A673 (cell line): ENCODE data around the gene DYNLT5. TPM values are rescaled to one million over a fixed set of nuclear protein-coding genes. Genes with fewer than 3 reads are reported as not detected.

Experiments
- Bru-seq: library from RNA; stranded (reverse); fragments of 400-500 nt; gene quantifications from one replicate; lab custom pipeline; 2021; lab: Mats Ljungman, UMichigan
- BruChase-seq, 2 experiments: library from RNA; stranded (reverse); fragments of 400-500 nt; gene quantifications; one replicate each; lab custom pipeline; 2021; lab: Mats Ljungman, UMichigan
- BruUV-seq: library from RNA; stranded (reverse); fragments of 400-500 nt; replicated peaks from 2 replicates; lab custom pipeline; 2021; lab: Mats Ljungman, UMichigan
- CTCF ChIA-PET: fragments of 300-600 bp; sonication (Branson Sonifier 250); formaldehyde crosslinking; loops from one replicate; lab custom pipeline; 2022; ENCODE audit warnings: antibody characterized with exemption; lab: Charles Lee
- POLR2A ChIA-PET: fragments of 300-600 bp; sonication (Branson Sonifier 250); formaldehyde crosslinking; loops from one replicate; lab custom pipeline; 2022; ENCODE audit warnings: antibody characterized with exemption; ENCODE audit not compliant: low non-redundant PET; lab: Charles Lee
- DNase-seq: peaks from one replicate; pipeline ENCODE4 v3.0.0-alpha.2; 2015; ENCODE audit warnings: low spot score
- H3K27ac ChIP-seq: fragments of 200-600 bp; sonication (generic); 2 replicates; pipeline ENCODE4 v1.5.1; 2016; ENCODE audit warnings: mixed run types, low read depth, mild to moderate bottlenecking, mixed read lengths, antibody characterized with exemption, low read length; ENCODE audit not compliant: poor library complexity, severe bottlenecking
- H3K27me3 ChIP-seq: fragments of 200-600 bp; sonication (generic); replicated peaks from 2 replicates; pipeline ENCODE4 v1.6.1; 2017; ENCODE audit warnings: mixed run types, low read depth, mild to moderate bottlenecking, mixed read lengths, antibody characterized with exemption, low read length; ENCODE audit not compliant: insufficient read depth, poor library complexity
- H3K36me3 ChIP-seq: fragments of 200-600 bp; sonication (generic); 2 replicates; pipeline ENCODE4 v1.6.1; 2016; ENCODE audit warnings: mixed run types, mild to moderate bottlenecking, mixed read lengths, antibody characterized with exemption, low read length; ENCODE audit not compliant: insufficient read depth, poor library complexity, severe bottlenecking
- H3K4me1 ChIP-seq: fragments of 200-600 bp; sonication (generic); 2 replicates; pipeline ENCODE4 v1.6.1; 2017; ENCODE audit warnings: mixed run types, mild to moderate bottlenecking, mixed read lengths, antibody characterized with exemption, low read length; ENCODE audit not compliant: insufficient read depth, poor library complexity, severe bottlenecking
- H3K4me3 ChIP-seq: fragments of 200-600 bp; sonication (generic); 2 replicates; pipeline ENCODE4 v1.5.1; 2016; ENCODE audit warnings: low read depth, mixed run types, mild to moderate bottlenecking, mixed read lengths, low read length; ENCODE audit not compliant: poor library complexity, severe bottlenecking
- H3K9me3 ChIP-seq: fragments of 200-600 bp; sonication (generic); 2 replicates; pipeline ENCODE4 v1.6.1; 2016; ENCODE audit warnings: mixed run types, low read depth, mild to moderate bottlenecking, mixed read lengths, antibody characterized with exemption, low read length; ENCODE audit not compliant: poor library complexity, severe bottlenecking
- CTCF ChIP-seq: fragments of 300-800, 200-600 bp; sonication (generic); conservative IDR thresholded peaks from 2 replicates; pipeline ENCODE4 v1.5.1; 2017; ENCODE audit warnings: low read depth, mild to moderate bottlenecking, antibody characterized with exemption, low read length, moderate library complexity, mixed read lengths
- EZH2 ChIP-seq: fragments of 200-600 bp; sonication (generic); IDR thresholded peaks from 2 replicates; pipeline ENCODE4 v1.6.1; 2017; ENCODE audit warnings: borderline replicate concordance, low read depth, mild to moderate bottlenecking, mixed read lengths, antibody characterized with exemption, low read length; ENCODE audit not compliant: poor library complexity, severe bottlenecking
- intact Hi-C: fragments of 100-400 bp; cut with micrococcal nuclease; formaldehyde crosslinking; loops from one replicate; pipeline ENCODE4 v1.10.0; 2022; ENCODE audit not compliant: unreplicated experiment
- long read RNA-seq: library from polyadenylated mRNA; stranded (forward); transcript quantifications from one replicate; pipeline ENCODE4 v2.0.0, GENCODE V29; 2022
- total RNA-seq: library from RNA; stranded (reverse); gene quantifications from 2 replicates; pipeline ENCODE4 v1.2.3, GENCODE V29; 2021

DYNLT5 gene
- not detected in 2 replicates for total RNA-seq
- percentile 10 among the genes with signal in this experiment for Bru-seq, nascent RNA
- BruChase-seq, experiment 1, labeled RNA remaining after a 2-hour chase: percentile 9 among the genes with signal in this experiment
- BruChase-seq, experiment 2, labeled RNA remaining after a 6-hour chase: not detected
- long read RNA-seq, partial matches to known transcripts: 0 of 1 reads
- long read RNA-seq, other reads (novel, unspliced or antisense): 0 of 1 reads

GRCh38 chr1:66752000-66752592, at the start of gene DYNLT5:
Gene DYNLT5, plus strand, starts transcription at chr1:66752459. Its CDS starts 2,200 bp downstream, at chr1:66754659.
- TF ChIP-seq CTCF: no peak
- TF ChIP-seq EZH2: no peak
- intact Hi-C loops: no loop called here
- H3K4me1 ChIP-seq: no peaks in the 10 kb centered on the region
- no peaks in the 10 kb centered on the region for H3K36me3 ChIP-seq
- POLR2A ChIA-PET: no interaction called here
- no peaks in the 10 kb centered on the region for H3K27me3 ChIP-seq
- no peak within 1 kb of the TSS for H3K27ac ChIP-seq
- CTCF ChIA-PET: no interaction called here
- H3K9me3 ChIP-seq: no peaks in the 10 kb centered on the region
- H3K4me3 ChIP-seq: no peak within 1 kb of the TSS
- no peak for DNase-seq
- BruUV-seq: no TSS peak

- H3K4me1 ChIP-seq: peaks cover 14% of the 10 kb centered on the region
- CTCF ChIA-PET: no interaction called here
- no TSS peak for BruUV-seq
- no peak overlapping the region for H3K4me3 ChIP-seq
- no peak for DNase-seq
- H3K27ac ChIP-seq: no peak overlapping the region
- no peaks in the 10 kb centered on the region for H3K9me3 ChIP-seq
- no peaks in the 10 kb centered on the region for H3K27me3 ChIP-seq
- POLR2A ChIA-PET: no interaction called here
- H3K36me3 ChIP-seq: no peaks in the 10 kb centered on the region
- intact Hi-C loops: no loop called here
- TF ChIP-seq CTCF (no peak), EZH2 (no peak)
Observed at GRCh38 chr1:66704177-66704875, 47.9 kb upstream of the DYNLT5 start.

- ChIA-PET CTCF (no interaction called here), POLR2A (no interaction called here)
- BruUV-seq: no TSS peak
- TF ChIP-seq CTCF (no peak), EZH2 (no peak)
- H3K4me3 ChIP-seq: no peak overlapping the region
- peak; percentile 60 for DNase-seq
- peaks cover 14% of the 10 kb centered on the region for H3K4me1 ChIP-seq
- H3K27ac ChIP-seq: no peak overlapping the region
- intact Hi-C loops: no loop called here
- H3K36me3 ChIP-seq: no peaks in the 10 kb centered on the region
- no peaks in the 10 kb centered on the region for H3K9me3 ChIP-seq
- no peaks in the 10 kb centered on the region for H3K27me3 ChIP-seq
Observed at GRCh38 chr1:66705110-66705509, 47.1 kb upstream of the DYNLT5 start.
